GM18507 (cell line): Measurements from ENCODE around the gene PEMT.

ENCODE experiments used
- DNase-seq: peaks from one replicate; pipeline ENCODE4 v3.0.0; 2011; ENCODE audit warnings: low read depth; ENCODE audit not compliant: insufficient read length; ENCODE audit errors: extremely low spot score
- FAIRE-seq: peaks from 2 replicates; lab custom pipeline; 2011; peaks lifted over from hg19 to GRCh38; lab: Jason Lieb, UNC

The PEMT gene

GRCh38 chr17:17540935-17541639 lies 50.4 kb downstream of the PEMT start:
- no peak for DNase-seq
- FAIRE-seq = no peak

- FAIRE-seq = no peak
- no peak for DNase-seq
Observed at GRCh38 chr17:17540278-17540906, 51.1 kb downstream of the PEMT start.

GRCh38 chr17:17539591-17539990 lies 51.9 kb downstream of the PEMT start:
- DNase-seq (no peak), FAIRE-seq (no peak)

- no peak for DNase-seq
- FAIRE-seq = no peak
Observed at GRCh38 chr17:17538417-17539391, 52.8 kb downstream of the PEMT start.

GRCh38 chr17:17537311-17538099 lies 54.0 kb downstream of the PEMT start:
- no peak for DNase-seq
- no peak for FAIRE-seq

GRCh38 chr17:17536702-17537101 lies 54.8 kb downstream of the PEMT start:
- no peak for FAIRE-seq
- no peak for DNase-seq

GRCh38 chr17:17535957-17536356 lies 55.6 kb downstream of the PEMT start:
- DNase-seq (no peak), FAIRE-seq (no peak)

- FAIRE-seq (no peak), DNase-seq (no peak)
Observed at GRCh38 chr17:17533901-17534441, 57.5 kb downstream of the PEMT start.

- no peak for FAIRE-seq
- no peak for DNase-seq
Observed at GRCh38 chr17:17532991-17533390, 58.5 kb downstream of the PEMT start.

- FAIRE-seq (no peak), DNase-seq (no peak)
Observed at GRCh38 chr17:17531156-17531555, 60.4 kb downstream of the PEMT start.

GRCh38 chr17:17528696-17529652 lies 62.5 kb downstream of the PEMT start:
- DNase-seq (no peak), FAIRE-seq (no peak)

GRCh38 chr17:17527956-17528500 lies 63.5 kb downstream of the PEMT start:
- FAIRE-seq (no peak), DNase-seq (no peak)

- FAIRE-seq = no peak
- DNase-seq = no peak
Observed at GRCh38 chr17:17527534-17527933, 64.0 kb downstream of the PEMT start.

GRCh38 chr17:17526369-17526768 lies 65.1 kb downstream of the PEMT start:
- FAIRE-seq (no peak), DNase-seq (no peak)

- no peak for FAIRE-seq
- DNase-seq = no peak
Observed at GRCh38 chr17:17525956-17526355, 65.6 kb downstream of the PEMT start.

- no peak for DNase-seq
- no peak for FAIRE-seq
Observed at GRCh38 chr17:17525311-17525710, 66.2 kb downstream of the PEMT start.

- DNase-seq (no peak), FAIRE-seq (no peak)
Observed at GRCh38 chr17:17523731-17524490, 67.6 kb downstream of the PEMT start.
